ENCODE data around the gene PHF24. TPM values are rescaled to one million over a fixed set of nuclear protein-coding genes. Genes with fewer than 3 reads are reported as not detected.
A peak's percentile ranks its signal among the peaks of the same experiment; 100 is the strongest.

Gene PHF24
- total and polyA plus RNA-seq, 10 of the 15 experiments (the other 5 are each of a cell fraction or from before 2014, with no cell fraction given) = 0.02 to 0.04 TPM; not detected in 8

- TF ChIP-seq CUX1 (IDR thresholded peaks at IDR 0.05; ENCODE audit: insufficient replicate concordance, low read depth, low read length) (no peak), ETV6 (conservative IDR thresholded peaks at IDR 0.05 in 1 of 2, IDR thresholded peaks at IDR 0.05 in 1 of 2; ENCODE audit: borderline replicate concordance in 1 of 2, low read depth in 1 of 2) (peak in 1 of 2 experiments; percentile 57; a peak in 1 of 4 replicates), EP300 (IDR thresholded peaks at IDR 0.05; ENCODE audit: borderline replicate concordance in 1 of 2, control insufficient read depth in 1 of 2, low read depth in 2 of 2, low read length in 2 of 2) (no peak), POLR2AphosphoS5 (IDR thresholded peaks at IDR 0.05; ENCODE audit: low read length) (no peak), NFXL1 (IDR thresholded peaks at IDR 0.05; ENCODE audit: borderline replicate concordance) (no peak), SP1 (IDR thresholded peaks at IDR 0.05; ENCODE audit: low read depth, low read length) (no peak), PAX5 (IDR thresholded peaks at IDR 0.05; ENCODE audit: borderline replicate concordance, low read depth, low read length) (no peak), TAF1 (IDR thresholded peaks at IDR 0.05; ENCODE audit: borderline replicate concordance, low read depth, low read length) (no peak), SIX5 (IDR thresholded peaks at IDR 0.05; ENCODE audit: low read depth, low read length, severe bottlenecking) (no peak), ZNF274 (IDR thresholded peaks at IDR 0.05; ENCODE audit: insufficient read depth, insufficient read length) (no peak), NBN (IDR thresholded peaks at IDR 0.05) (no peak), STAT3 (IDR thresholded peaks at IDR 0.05; ENCODE audit: low read depth, low read length) (no peak), BCL11A (IDR thresholded peaks at IDR 0.05; ENCODE audit: low read depth, low read length) (no peak), SRF (IDR thresholded peaks at IDR 0.05; ENCODE audit: low read depth in 2 of 2, low read length in 2 of 2) (no peak), NR2C1 (IDR thresholded peaks at IDR 0.05) (no peak), NFIC (IDR thresholded peaks at IDR 0.05; ENCODE audit: low read depth, low read length) (peak; percentile 84; the same call in 1 of the 2 replicates), ZNF622 (IDR thresholded peaks at IDR 0.05) (no peak), BACH1 (IDR thresholded peaks at IDR 0.05; ENCODE audit: borderline replicate concordance) (no peak), SIN3A (IDR thresholded peaks at IDR 0.05; ENCODE audit: low read depth, low read length) (no peak), ZNF592 (IDR thresholded peaks at IDR 0.05) (no peak), MTA3 (IDR thresholded peaks at IDR 0.05; ENCODE audit: borderline replicate concordance, low read length) (peak; percentile 39; the same call in 1 of the 2 replicates), ZZZ3 (IDR thresholded peaks at IDR 0.05; ENCODE audit: control insufficient read depth, insufficient read length, low read depth) (no peak), SMAD1 (IDR thresholded peaks at IDR 0.05; ENCODE audit: low read depth, partially characterized antibody) (no peak)
These were observed 43.9 kb downstream of the PHF24 start (continued) for GRCh38 chr9:35001803-35002502.
